Endothelial cell of umbilical vein (primary cell): ENCODE measurements around the gene ATP6V1B1. TPM values are rescaled to one million over a fixed set of nuclear protein-coding genes. Genes with fewer than 3 reads are reported as not detected.

Experiments used
- BruUV-seq: library from RNA; stranded (reverse); fragments of 400-500 nt; replicated peaks from 2 replicates; lab custom pipeline; 2021; lab: Mats Ljungman, UMichigan
- CTCF ChIA-PET: fragments of 300-600, 350-600 bp; sonication (Branson Sonifier 250); formaldehyde crosslinking; loops from one replicate; lab custom pipeline; 2021; ENCODE audit warnings: antibody characterized with exemption, inconsistent platforms; lab: Charles Lee
- POLR2A ChIA-PET: fragments of 300-600, 350-600 bp; sonication (Branson Sonifier 250); formaldehyde crosslinking; loops from one replicate; lab custom pipeline; 2021; ENCODE audit warnings: antibody characterized with exemption, inconsistent platforms; lab: Charles Lee
- DNase-seq: peaks from one replicate; pipeline ENCODE4 v3.0.0-alpha.2; 2011; ENCODE audit warnings: low read depth, low spot score
- FAIRE-seq: peaks from 2 replicates; lab custom pipeline; 2011; peaks lifted over from hg19 to GRCh38; lab: Jason Lieb, UNC
- H2AFZ ChIP-seq: 2 replicates; pipeline ENCODE4 v1.6.0; 2012; ENCODE audit warnings: low read depth, low read length, control low read depth, inconsistent platforms
- H3K27ac ChIP-seq: 2 replicates; pipeline ENCODE4 v1.5.1; 2011; ENCODE audit warnings: low read depth, mild to moderate bottlenecking, control low read depth, low read length, moderate library complexity; ENCODE audit not compliant: insufficient read depth
- H3K27me3 ChIP-seq, 2 experiments: 2 replicates each; pipeline versions ENCODE4 v1.6.0 to v1.6.1; 2011; ENCODE audit warnings: low read length in 2 of 2, mixed read lengths in 1 of 2; ENCODE audit not compliant: control insufficient read depth in 2 of 2, insufficient read depth in 2 of 2
- H3K36me3 ChIP-seq, 2 experiments: 2 replicates in 1 of 2; 3 replicates in 1 of 2; pipeline ENCODE4 v1.5.1; 2011; ENCODE audit warnings: low read length in 2 of 2, mild to moderate bottlenecking in 1 of 2, moderate library complexity in 1 of 2; ENCODE audit not compliant: control insufficient read depth in 2 of 2, insufficient read depth in 2 of 2; ENCODE audit errors: extremely low read depth in 1 of 2
- H3K4me1 ChIP-seq: 3 replicates; pipeline ENCODE4 v1.5.1; 2011; ENCODE audit warnings: mild to moderate bottlenecking, low read length; ENCODE audit not compliant: control insufficient read depth, insufficient read depth; ENCODE audit errors: extremely low read depth
- H3K4me2 ChIP-seq: 2 replicates; pipeline ENCODE4 v1.6.1; 2011; ENCODE audit warnings: low read length, control low read depth, mixed read lengths; ENCODE audit not compliant: insufficient read depth
- H3K4me3 ChIP-seq, 3 experiments: fragments of 200-600 bp in 1 of 3; sonication (generic), shearing (Covaris generic) in 1 of 3; replicated peaks in 1 of 3; 2 replicates each; pipeline ENCODE4 v1.5.1; 2011 to 2016; ENCODE audit warnings: control low read depth in 3 of 3, low read length in 3 of 3, mild to moderate bottlenecking in 2 of 3, inconsistent platforms in 1 of 3, low read depth in 1 of 3, moderate library complexity in 1 of 3; ENCODE audit not compliant: insufficient read depth in 1 of 3
- H3K79me2 ChIP-seq: 2 replicates; pipeline ENCODE4 v1.6.0; 2012; ENCODE audit warnings: low read length, inconsistent platforms; ENCODE audit not compliant: control insufficient read depth, insufficient read depth
- H3K9ac ChIP-seq: replicated peaks from 2 replicates; pipeline ENCODE3; 2011; ENCODE audit warnings: low read length, control low read depth; ENCODE audit not compliant: insufficient read depth; ENCODE audit errors: extremely low read depth
- H3K9me1 ChIP-seq: replicated peaks from 3 replicates; pipeline ENCODE4 v1.6.0; 2011; ENCODE audit warnings: mild to moderate bottlenecking, low read length; ENCODE audit not compliant: control insufficient read depth, insufficient read depth; ENCODE audit errors: extremely low read depth
- H3K9me3 ChIP-seq: replicated peaks from 2 replicates; pipeline ENCODE4 v1.5.1; 2012; ENCODE audit warnings: low read length, inconsistent platforms; ENCODE audit not compliant: control insufficient read depth, insufficient read depth
- H4K20me1 ChIP-seq: replicated peaks from 2 replicates; pipeline ENCODE3; 2011; ENCODE audit warnings: mild to moderate bottlenecking, low read length; ENCODE audit not compliant: control insufficient read depth, insufficient read depth; ENCODE audit errors: extremely low read depth
- CTCF ChIP-seq, 2 donors: IDR thresholded peaks; 1 replicate in 1 of 2; 2 replicates in 1 of 2; pipeline ENCODE4 v1.5.1; 2011; ENCODE audit warnings: low read length in 2 of 2, mild to moderate bottlenecking in 2 of 2, moderate library complexity in 2 of 2, control low read depth in 1 of 2, inconsistent platforms in 1 of 2, low read depth in 1 of 2; ENCODE audit not compliant: insufficient read depth in 1 of 2; ENCODE audit errors: extremely low read depth in 1 of 2
- EZH2 ChIP-seq: IDR thresholded peaks from 2 replicates; pipeline ENCODE4 v1.6.1; 2012; ENCODE audit warnings: borderline replicate concordance, low read depth, mild to moderate bottlenecking, moderate library complexity, low read length, inconsistent platforms; ENCODE audit not compliant: severe bottlenecking
- FOS ChIP-seq: IDR thresholded peaks from 2 replicates; pipeline ENCODE4 v1.6.1; 2011; ENCODE audit warnings: mild to moderate bottlenecking, low read length, moderate library complexity, borderline replicate concordance; ENCODE audit not compliant: insufficient read depth
- GATA2 ChIP-seq: IDR thresholded peaks from 2 replicates; pipeline ENCODE4 v1.7.0; 2011; ENCODE audit warnings: low read depth, mild to moderate bottlenecking, moderate library complexity, mixed read lengths, low read length; ENCODE audit not compliant: insufficient read length, insufficient read depth
- JUN ChIP-seq: IDR thresholded peaks from 2 replicates; pipeline ENCODE4 v1.6.1; 2011; ENCODE audit warnings: borderline replicate concordance, low read depth; ENCODE audit not compliant: insufficient read length, insufficient read depth
- MYC ChIP-seq: IDR thresholded peaks from one replicate; pipeline ENCODE4 v1.6.1; 2011; ENCODE audit warnings: mild to moderate bottlenecking, low read depth, low read length
- POLR2A ChIP-seq: IDR thresholded peaks from 2 replicates; pipeline ENCODE4 v1.6.1; 2012; ENCODE audit warnings: low read depth, mild to moderate bottlenecking, control low read depth, low read length
- POLR2AphosphoS5 ChIP-seq: IDR thresholded peaks from 2 replicates; pipeline ENCODE4 v1.6.1; 2012; ENCODE audit warnings: low read depth, mild to moderate bottlenecking, control low read depth, low read length, moderate library complexity; ENCODE audit not compliant: insufficient read depth
- dilution Hi-C: fragments of 300-500 bp; cut with MboI; formaldehyde crosslinking; loops from one replicate; pipeline ENCODE4 v1.15.0; 2019; ENCODE audit warnings: low sequenced_read_pairs; ENCODE audit not compliant: extremely low pct_ligation_motif_present
- intact Hi-C: fragments of 100-400 bp; cut with micrococcal nuclease; formaldehyde crosslinking; loops from one replicate; pipeline ENCODE4 v1.10.0; 2022
- polyA plus RNA-seq, 4 experiments: library from polyadenylated mRNA; depleted of rRNA in 3 of 4; stranded (reverse) in 3 of 4; unstranded in 1 of 4; fragments of >200 nt; gene quantifications; 2 replicates each; pipeline versions ENCODE4 v1.2.1 to v1.2.3, GENCODE V29; 2011 to 2012; ENCODE audit warnings: missing spikeins in 1 of 4
- total RNA-seq: library from RNA; stranded (reverse); gene quantifications from 2 replicates; pipeline ENCODE4 v1.2.3, GENCODE V29; 2021
- TF ChIP-seq, protein P1 (sequence below): IDR thresholded peaks from 2 replicates; pipeline ENCODE4 v1.6.1; 2011; ENCODE audit not compliant: insufficient read depth, insufficient read length

Gene ATP6V1B1
- total and polyA plus RNA-seq, 2 donors (not counting 3 experiments of a cell fraction or from before 2014, with no cell fraction given): 0.77 TPM; not detected in 1

DNA sequence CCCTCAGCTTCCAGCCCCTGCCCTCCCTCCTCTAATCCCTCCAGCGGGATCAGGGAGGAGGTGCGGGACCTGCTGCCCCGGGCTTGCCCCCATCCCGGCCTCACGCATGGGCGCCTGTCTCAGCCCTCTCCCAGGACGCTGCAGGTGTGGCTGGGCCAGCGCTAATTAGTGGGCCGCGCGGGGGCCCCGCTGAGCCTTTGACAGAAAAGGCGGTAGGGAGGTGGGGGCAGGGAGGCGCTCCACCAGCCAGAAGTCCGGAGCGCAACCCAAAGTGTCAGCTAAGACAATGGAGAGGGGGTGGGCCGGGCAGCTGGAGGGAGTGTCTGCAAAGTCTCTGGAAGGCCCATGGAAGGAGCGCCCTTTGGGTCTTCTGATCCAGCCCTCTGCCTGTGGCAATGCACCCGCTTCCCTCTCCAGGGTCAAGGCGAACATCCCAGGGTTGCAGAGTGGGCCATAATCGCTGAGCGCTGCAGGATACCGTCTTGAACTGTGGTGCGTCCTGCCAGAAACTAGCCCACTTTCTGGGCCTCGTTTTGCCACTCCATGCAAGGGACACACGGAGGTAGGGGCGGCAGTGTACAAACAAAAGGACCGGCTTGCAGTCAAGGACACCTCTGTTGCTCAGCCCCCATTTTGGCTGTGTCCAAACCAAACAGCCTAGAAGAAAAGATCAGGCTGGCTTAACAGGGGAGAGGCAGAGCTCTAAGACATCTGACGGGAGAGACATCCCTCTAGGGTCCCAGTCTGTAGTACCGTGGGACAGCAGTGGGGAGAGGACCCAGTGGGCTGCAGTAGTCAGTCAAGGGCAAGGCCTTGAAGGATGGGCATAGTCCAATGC is 3.5 kb downstream of the ATP6V1B1 start:
- H3K9me1 ChIP-seq: no peaks in the 10 kb centered on the region
- H3K27me3 ChIP-seq: peaks cover 0 to 9% of the 10 kb centered on the region in 2 experiments
- dilution Hi-C loops (no loop called here), intact Hi-C loops (no loop called here)
- ChIA-PET POLR2A (interaction anchor here (1.0 kb wide), 1 partner anchor 9 kb away, joined by 3 read pairs; no protein-coding TSS in a partner anchor), CTCF (interaction anchor here (0.8 to 4.8 kb wide), 6 partner anchors 9 to 150 kb away, joined by 3 to 29 read pairs (median 3); no protein-coding TSS in a partner anchor)
- DNase-seq (no peak), FAIRE-seq (no peak)
- no peak for TF ChIP-seq POLR2A
- no peak for TF ChIP-seq EZH2
- no peak for TF ChIP-seq FOS
- no peak for TF ChIP-seq GATA2
- no peak for TF ChIP-seq POLR2AphosphoS5
- no peak for TF ChIP-seq JUN
- TF ChIP-seq, protein P1, sequence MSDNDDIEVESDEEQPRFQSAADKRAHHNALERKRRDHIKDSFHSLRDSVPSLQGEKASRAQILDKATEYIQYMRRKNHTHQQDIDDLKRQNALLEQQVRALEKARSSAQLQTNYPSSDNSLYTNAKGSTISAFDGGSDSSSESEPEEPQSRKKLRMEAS: no peak
- no peak for TF ChIP-seq CTCF (IDR thresholded peaks at IDR 0.05; ENCODE audit: extremely low read depth in 1 of 2, insufficient read depth in 1 of 2, low read depth in 1 of 2, low read length in 2 of 2)
- no peak for TF ChIP-seq MYC
- no peak overlapping the region for H3K27ac ChIP-seq
- no peaks in the 10 kb centered on the region for H3K79me2 ChIP-seq
- H4K20me1 ChIP-seq: no peaks in the 10 kb centered on the region
- H2AFZ ChIP-seq: no peak overlapping the region
- no peaks in the 10 kb centered on the region for H3K36me3 ChIP-seq
- H3K4me1 ChIP-seq: no peaks in the 10 kb centered on the region
- no peak overlapping the region for H3K9ac ChIP-seq
- no TSS peak for BruUV-seq
- no peaks in the 10 kb centered on the region for H3K9me3 ChIP-seq
- H3K4me2 ChIP-seq: no peak overlapping the region
- H3K4me3 ChIP-seq: no peak overlapping the region
